Mammary epithelial cell (primary cell): Measurements from ENCODE around the gene UCP2.

Source experiments
- EZH2 ChIP-seq: IDR thresholded peaks from 2 replicates; pipeline ENCODE4 v1.6.1; 2012; ENCODE audit warnings: low read length, inconsistent platforms, borderline replicate concordance
- TF ChIP-seq, protein P1 (sequence below), 2 donors: IDR thresholded peaks in 1 of 2; conservative IDR thresholded peaks in 1 of 2; 2 replicates each; pipeline ENCODE4 v1.5.1; 2011 to 2012; ENCODE audit warnings: inconsistent platforms in 2 of 2, low read length in 2 of 2, mild to moderate bottlenecking in 2 of 2, control low read depth in 1 of 2, low read depth in 1 of 2; ENCODE audit not compliant: insufficient read depth in 1 of 2; ENCODE audit errors: extremely low read depth in 1 of 2

DNA sequence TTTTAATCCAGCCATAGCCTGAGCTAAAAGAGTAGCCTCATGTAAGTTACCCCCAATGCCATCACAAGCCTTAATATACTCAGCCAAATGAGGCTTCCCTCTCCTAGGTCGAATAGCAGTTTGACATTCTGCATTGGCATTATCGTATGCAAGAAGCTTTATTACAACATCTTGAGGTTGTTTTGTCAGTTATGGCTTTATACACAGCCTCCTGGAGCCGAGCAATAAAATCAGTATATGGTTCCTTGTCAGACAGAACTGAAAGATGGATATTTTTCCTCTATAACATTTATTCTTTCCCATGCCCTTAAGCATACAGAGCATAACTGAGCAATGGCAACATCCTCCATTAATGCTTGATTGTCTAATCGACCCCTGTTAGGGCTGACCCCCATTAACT is 37.2 kb downstream of the UCP2 start:
- TF ChIP-seq EZH2: no peak
- TF ChIP-seq, protein P1, sequence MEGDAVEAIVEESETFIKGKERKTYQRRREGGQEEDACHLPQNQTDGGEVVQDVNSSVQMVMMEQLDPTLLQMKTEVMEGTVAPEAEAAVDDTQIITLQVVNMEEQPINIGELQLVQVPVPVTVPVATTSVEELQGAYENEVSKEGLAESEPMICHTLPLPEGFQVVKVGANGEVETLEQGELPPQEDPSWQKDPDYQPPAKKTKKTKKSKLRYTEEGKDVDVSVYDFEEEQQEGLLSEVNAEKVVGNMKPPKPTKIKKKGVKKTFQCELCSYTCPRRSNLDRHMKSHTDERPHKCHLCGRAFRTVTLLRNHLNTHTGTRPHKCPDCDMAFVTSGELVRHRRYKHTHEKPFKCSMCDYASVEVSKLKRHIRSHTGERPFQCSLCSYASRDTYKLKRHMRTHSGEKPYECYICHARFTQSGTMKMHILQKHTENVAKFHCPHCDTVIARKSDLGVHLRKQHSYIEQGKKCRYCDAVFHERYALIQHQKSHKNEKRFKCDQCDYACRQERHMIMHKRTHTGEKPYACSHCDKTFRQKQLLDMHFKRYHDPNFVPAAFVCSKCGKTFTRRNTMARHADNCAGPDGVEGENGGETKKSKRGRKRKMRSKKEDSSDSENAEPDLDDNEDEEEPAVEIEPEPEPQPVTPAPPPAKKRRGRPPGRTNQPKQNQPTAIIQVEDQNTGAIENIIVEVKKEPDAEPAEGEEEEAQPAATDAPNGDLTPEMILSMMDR (conservative IDR thresholded peaks at IDR 0.05 in 1 of 2, IDR thresholded peaks at IDR 0.05 in 1 of 2; ENCODE audit: extremely low read depth in 1 of 2, insufficient read depth in 1 of 2, low read depth in 1 of 2, low read length in 2 of 2): no peak
